Transverse colon (tissue), 4 donors: ENCODE data around the gene RPS5. TPM values are rescaled to one million over a fixed set of nuclear protein-coding genes. Genes with fewer than 3 reads are reported as not detected.
"Not testable (repeated sequence)": the region's sequence is repeated elsewhere in the genome, so short reads cannot be mapped to it uniquely, and the experiment has no call there.

Experiments
- DNase-seq: peaks from one replicate; pipeline ENCODE4 v3.0.0-alpha.2; 2019
- H3K27ac ChIP-seq, 4 donors: fragments of 200-600 bp; sonication (generic); 2 replicates each; pipeline ENCODE4 v1.5.1; 2016 to 2018; ENCODE audit warnings: inconsistent platforms in 4 of 4
- H3K27me3 ChIP-seq: fragments of 200-600 bp; sonication (generic); 2 replicates; pipeline ENCODE4 v1.5.1; 2017; ENCODE audit warnings: inconsistent platforms
- H3K36me3 ChIP-seq, 4 donors: fragments of 200-600 bp; sonication (generic); 2 replicates each; pipeline ENCODE4 v1.5.1; 2017 to 2019; ENCODE audit warnings: inconsistent platforms in 4 of 4
- H3K4me1 ChIP-seq, 4 donors: fragments of 200-600 bp; sonication (generic); 2 replicates each; pipeline ENCODE4 v1.5.1; 2017 to 2020; ENCODE audit warnings: inconsistent platforms in 4 of 4
- H3K4me3 ChIP-seq, 4 donors: fragments of 200-600 bp; sonication (generic); 1 replicate in 1 of 4; 2 replicates in 3 of 4; pipeline versions ENCODE4 v1.5.1 to v1.6.1; 2017 to 2019; ENCODE audit warnings: inconsistent platforms in 4 of 4
- H3K9me3 ChIP-seq, 2 donors: fragments of 200-600 bp; sonication (generic); 2 replicates each; pipeline ENCODE4 v1.5.1; 2017 to 2019; ENCODE audit warnings: inconsistent platforms in 2 of 2
- EP300 ChIP-seq: sonication (generic); formaldehyde crosslinking; IDR thresholded peaks from one replicate; pipeline ENCODE4 v1.6.1; 2017; ENCODE audit warnings: antibody characterized with exemption, low read depth
- POLR2A ChIP-seq: fragments of 450-650 bp; IDR thresholded peaks from one replicate; pipeline ENCODE4 v1.6.1; 2016; ENCODE audit warnings: antibody characterized with exemption, mild to moderate bottlenecking, moderate library complexity
- POLR2AphosphoS5 ChIP-seq, 3 donors: sonication (generic); formaldehyde crosslinking; IDR thresholded peaks; one replicate each; pipeline ENCODE4 v1.6.1; 2016; ENCODE audit warnings: antibody characterized with exemption in 3 of 3
- WGBS, 2 donors: methylation state at CpG; one replicate each; pipeline ENCODE4 v1.1.5; 2018; ENCODE audit warnings: low coverage in 1 of 2; 5-methylcytosine and 5-hydroxymethylcytosine counted together
- in situ Hi-C, 4 donors: fragments of 200-750 bp; cut with MboI; loops; one replicate each; pipeline versions ENCODE4 v1.15.0 to v1.15.1; 2017; ENCODE audit warnings: low sequenced_read_pairs in 3 of 4, low pct_ligation_motif_present in 1 of 4, low pct_unique_long_range_greater_than_20kb in 1 of 4
- intact Hi-C: fragments of 100-400 bp; cut with DNase I; formaldehyde crosslinking; loops from one replicate; pipeline ENCODE4 v1.15.1; 2023; ENCODE audit warnings: low total_unique reads
- total RNA-seq, 4 donors: library from RNA; depleted of rRNA; stranded (reverse); fragments of >200 nt; gene quantifications; one replicate each; pipeline ENCODE4 v1.1.0, GENCODE V29; 2016
- TF ChIP-seq, protein P1 (sequence below), 5 experiments: fragments of 200-600 bp in 3 of 5; fragments of 450-650 bp in 2 of 5; sonication (generic) in 3 of 5; IDR thresholded peaks; 1 replicate in 2 of 5; 2 replicates in 3 of 5; pipeline ENCODE4 v1.5.1; 2016 to 2017; ENCODE audit warnings: antibody characterized with exemption in 5 of 5, inconsistent platforms in 3 of 5, mild to moderate bottlenecking in 2 of 5, moderate library complexity in 1 of 5

The RPS5 gene
- total RNA-seq, 4 donors from 2014 or later, result 513 to 1,129 (median 743) TPM

DNA sequence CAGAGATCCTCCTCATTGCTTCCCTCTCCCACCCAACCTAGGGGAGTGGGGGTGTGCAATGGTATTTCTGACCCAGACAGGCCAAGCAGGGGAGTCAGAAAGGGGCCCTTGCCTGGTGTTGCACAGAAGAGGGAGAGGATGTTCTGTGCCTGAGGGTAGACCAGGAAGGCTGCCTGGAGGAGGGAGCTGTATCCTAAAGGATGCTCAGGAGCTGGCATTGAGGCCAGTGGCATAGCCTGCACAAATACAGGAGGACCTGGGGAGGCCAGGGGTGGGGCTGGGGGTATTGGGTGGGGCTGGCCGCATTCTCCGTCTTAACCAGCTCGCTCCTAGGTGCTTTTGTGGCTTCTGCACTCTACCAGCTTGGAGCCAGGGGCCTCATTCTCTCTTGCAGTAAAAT is 12.8 kb downstream of the RPS5 start:
- intact Hi-C loops, result loop anchor here (2.0 kb wide), 1 partner anchor 13 kb away; the partner anchor contains the start of gene RPS5
- H3K4me3 ChIP-seq, result no peak overlapping the region
- H3K4me1 ChIP-seq, result peaks cover 6 to 30% (median 22%) of the 10 kb centered on the region in 4 donors
- no peak overlapping the region for H3K27ac ChIP-seq
- TF ChIP-seq POLR2AphosphoS5 (IDR thresholded peaks at IDR 0.05) (no peak), POLR2A (no peak), EP300 (no peak)
- TF ChIP-seq, protein P1, sequence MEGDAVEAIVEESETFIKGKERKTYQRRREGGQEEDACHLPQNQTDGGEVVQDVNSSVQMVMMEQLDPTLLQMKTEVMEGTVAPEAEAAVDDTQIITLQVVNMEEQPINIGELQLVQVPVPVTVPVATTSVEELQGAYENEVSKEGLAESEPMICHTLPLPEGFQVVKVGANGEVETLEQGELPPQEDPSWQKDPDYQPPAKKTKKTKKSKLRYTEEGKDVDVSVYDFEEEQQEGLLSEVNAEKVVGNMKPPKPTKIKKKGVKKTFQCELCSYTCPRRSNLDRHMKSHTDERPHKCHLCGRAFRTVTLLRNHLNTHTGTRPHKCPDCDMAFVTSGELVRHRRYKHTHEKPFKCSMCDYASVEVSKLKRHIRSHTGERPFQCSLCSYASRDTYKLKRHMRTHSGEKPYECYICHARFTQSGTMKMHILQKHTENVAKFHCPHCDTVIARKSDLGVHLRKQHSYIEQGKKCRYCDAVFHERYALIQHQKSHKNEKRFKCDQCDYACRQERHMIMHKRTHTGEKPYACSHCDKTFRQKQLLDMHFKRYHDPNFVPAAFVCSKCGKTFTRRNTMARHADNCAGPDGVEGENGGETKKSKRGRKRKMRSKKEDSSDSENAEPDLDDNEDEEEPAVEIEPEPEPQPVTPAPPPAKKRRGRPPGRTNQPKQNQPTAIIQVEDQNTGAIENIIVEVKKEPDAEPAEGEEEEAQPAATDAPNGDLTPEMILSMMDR (IDR thresholded peaks at IDR 0.05), result no peak
- no peaks in the 10 kb centered on the region for H3K36me3 ChIP-seq
- 100% methylated on average over 1 of the region's 3 CpGs for WGBS, 2 donors
- H3K9me3 ChIP-seq, result no peaks in the 10 kb centered on the region
- DNase-seq, result no peak
- H3K27me3 ChIP-seq, result peaks cover 29% of the 10 kb centered on the region
- in situ Hi-C loops, result no loop called here

DNA sequence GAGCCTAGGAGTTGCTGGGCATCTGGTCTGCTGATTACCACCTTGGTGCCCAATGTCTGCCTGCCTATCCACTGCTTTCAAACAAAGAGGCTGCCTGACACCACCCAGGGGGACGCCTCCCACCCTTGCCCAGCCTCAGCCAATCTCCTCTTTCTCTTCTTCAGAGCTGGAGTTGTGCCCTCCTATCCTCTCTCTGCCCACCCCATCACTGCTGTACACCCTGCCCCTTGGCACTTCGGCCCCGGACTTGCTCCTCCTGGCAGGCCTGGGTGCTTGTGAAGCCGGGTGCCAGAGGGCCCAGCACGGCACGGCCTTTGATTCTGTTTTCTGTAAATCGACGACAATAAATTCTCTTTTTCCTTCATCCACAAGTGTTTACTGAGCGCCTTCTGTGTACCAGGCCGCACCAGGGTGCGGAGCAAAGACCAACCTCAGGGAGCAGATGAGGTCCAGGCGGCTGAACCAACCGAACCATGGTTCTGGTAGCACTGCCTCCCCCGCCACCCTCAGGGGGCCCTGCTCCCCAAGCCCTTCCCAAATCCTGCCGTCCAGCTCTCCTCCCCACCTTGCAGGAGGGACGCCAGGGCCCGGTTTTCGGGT is 13.3 kb downstream of the RPS5 start:
- peak overlapping the region in 2 of 4 donors; percentile 22 to 63 for H3K27ac ChIP-seq
- no peaks in the 10 kb centered on the region for H3K36me3 ChIP-seq
- H3K27me3 ChIP-seq, result peaks cover 28% of the 10 kb centered on the region
- intact Hi-C loops (loop anchor here (2.0 kb wide), 1 partner anchor 14 kb away; the partner anchor contains the start of gene RPS5), in situ Hi-C loops (no loop called here)
- WGBS, 2 donors, result 39 to 70% methylated on average over 4 to 18 of the region's 18 CpGs
- TF ChIP-seq POLR2AphosphoS5 (IDR thresholded peaks at IDR 0.05) (no peak), POLR2A (no peak), EP300 (no peak)
- TF ChIP-seq, protein P1 (IDR thresholded peaks at IDR 0.05), result no peak
- peaks cover 6 to 29% (median 22%) of the 10 kb centered on the region in 4 donors for H3K4me1 ChIP-seq
- H3K9me3 ChIP-seq, result no peaks in the 10 kb centered on the region
- H3K4me3 ChIP-seq, result peak overlapping the region; percentile 21 to 94 (median 48)
- DNase-seq, result no peak

DNA sequence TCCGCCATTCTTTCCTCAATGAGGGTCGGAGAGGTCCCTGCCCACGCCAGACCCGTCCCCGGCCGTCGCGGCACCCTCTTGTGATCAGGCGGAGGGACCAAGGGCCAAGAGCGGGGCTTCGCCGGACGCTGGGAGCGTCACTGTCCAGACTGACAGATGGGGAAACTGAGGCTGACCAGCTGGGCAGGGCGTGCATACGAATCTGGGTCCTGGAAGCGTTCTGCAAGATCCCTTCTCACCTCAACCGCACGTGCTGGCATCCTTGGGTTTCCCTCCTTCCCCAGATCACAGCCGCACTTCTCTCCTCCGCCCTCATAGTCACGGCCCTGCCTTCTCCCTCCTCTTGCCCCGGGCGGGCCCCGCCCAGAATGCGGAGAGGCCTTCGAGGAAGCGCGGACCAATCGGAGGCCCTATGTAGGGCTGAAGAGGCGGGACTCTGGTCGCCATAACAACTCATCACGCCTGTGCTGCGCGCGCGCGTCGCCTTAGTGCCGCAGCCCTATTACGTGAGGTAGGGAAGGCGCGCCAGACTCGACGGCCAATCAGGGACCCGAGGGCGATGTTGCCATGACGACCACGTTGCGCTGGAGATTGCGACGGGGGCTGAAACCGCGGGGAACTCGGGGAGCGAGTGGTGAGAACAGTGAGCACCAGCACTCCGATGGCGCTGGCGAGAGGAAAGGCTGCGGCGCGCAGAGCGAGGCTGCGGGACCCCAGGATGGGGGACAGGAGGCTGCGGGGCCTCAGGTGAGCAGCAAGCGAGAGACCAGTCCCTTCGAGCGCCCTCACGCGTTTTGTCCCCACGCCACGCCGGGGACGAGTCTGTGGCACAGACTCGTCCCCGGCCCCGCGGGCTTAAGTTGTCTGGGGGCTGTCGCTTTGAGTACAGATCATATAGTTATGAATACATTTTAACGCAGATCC is 14.1 kb downstream of the RPS5 start:
- peak; percentile 99 for DNase-seq
- WGBS, 2 donors, result 3% methylated on average over 77 of the region's 80 CpGs; no CpG with 5 or more reads in 1 of the 2 donors
- in situ Hi-C loops, result no loop called here
- H3K4me3 ChIP-seq, result peak overlapping the region; percentile 32 to 94 (median 68)
- no peaks in the 10 kb centered on the region for H3K9me3 ChIP-seq
- peaks cover 20% of the 10 kb centered on the region for H3K27me3 ChIP-seq
- intact Hi-C loops, result loop anchor here (2.0 kb wide), 1 partner anchor 14 kb away; the partner anchor contains the start of gene RPS5
- H3K36me3 ChIP-seq, result no peaks in the 10 kb centered on the region
- peak; percentile 63 to 90 (median 88) for TF ChIP-seq POLR2AphosphoS5 (IDR thresholded peaks at IDR 0.05)
- TF ChIP-seq, protein P1 (IDR thresholded peaks at IDR 0.05), result peak in 1 of 5 experiments; percentile 2
- peak; percentile 82 for TF ChIP-seq POLR2A
- no peak for TF ChIP-seq EP300
- H3K27ac ChIP-seq, result peak overlapping the region; percentile 82 to 92 (median 85)
- peaks cover 6 to 22% (median 18%) of the 10 kb centered on the region in 4 donors for H3K4me1 ChIP-seq

DNA sequence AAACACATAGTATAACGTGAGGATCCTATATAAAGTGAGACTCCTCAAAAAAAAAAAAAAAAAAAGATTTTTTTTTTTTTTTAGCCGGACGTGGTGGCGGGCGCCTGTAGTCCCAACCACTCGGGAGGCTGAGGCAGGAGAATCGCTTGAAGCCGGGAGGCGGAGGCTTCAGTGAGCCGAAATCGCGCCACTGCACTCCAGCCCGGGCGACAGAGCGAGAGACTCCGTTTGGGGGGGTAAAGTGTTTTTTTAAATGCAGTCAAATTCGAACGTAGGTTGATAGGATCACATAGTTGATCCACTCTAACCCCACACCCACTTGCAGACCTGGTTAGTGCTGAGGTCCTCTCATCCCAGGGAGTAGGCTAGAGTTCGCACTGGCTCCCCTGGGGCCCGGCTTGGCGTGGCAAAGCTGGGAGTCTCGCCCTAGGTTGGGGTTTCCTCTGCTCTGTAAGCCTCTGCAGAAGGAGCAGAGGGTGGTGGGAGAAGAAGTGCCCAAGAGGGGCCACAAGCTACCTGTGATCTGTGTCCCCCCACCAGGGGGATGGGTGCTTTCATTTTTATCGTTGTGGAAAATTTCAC is 14.9 kb downstream of the RPS5 start:
- no peaks in the 10 kb centered on the region for H3K9me3 ChIP-seq
- H3K36me3 ChIP-seq, result no peaks in the 10 kb centered on the region
- no peak for TF ChIP-seq EP300
- TF ChIP-seq POLR2AphosphoS5 (IDR thresholded peaks at IDR 0.05), result no peak
- TF ChIP-seq POLR2A, result no peak
- TF ChIP-seq, protein P1 (IDR thresholded peaks at IDR 0.05), result no peak
- WGBS, 2 donors, result 26 to 37% methylated on average over 12 to 23 of the region's 23 CpGs
- in situ Hi-C loops, result no loop called here
- DNase-seq, result no peak
- intact Hi-C loops, result loop anchor here (2.0 kb wide), 1 partner anchor 15 kb away; the partner anchor contains the start of gene RPS5
- H3K27ac ChIP-seq, result peak overlapping the region; percentile 82 to 92 (median 85)
- peaks cover 6 to 17% (median 15%) of the 10 kb centered on the region in 4 donors for H3K4me1 ChIP-seq
- peaks cover 14% of the 10 kb centered on the region for H3K27me3 ChIP-seq
- H3K4me3 ChIP-seq, result peak overlapping the region in 3 of 4 donors; percentile 67 to 94 (median 68)

DNA sequence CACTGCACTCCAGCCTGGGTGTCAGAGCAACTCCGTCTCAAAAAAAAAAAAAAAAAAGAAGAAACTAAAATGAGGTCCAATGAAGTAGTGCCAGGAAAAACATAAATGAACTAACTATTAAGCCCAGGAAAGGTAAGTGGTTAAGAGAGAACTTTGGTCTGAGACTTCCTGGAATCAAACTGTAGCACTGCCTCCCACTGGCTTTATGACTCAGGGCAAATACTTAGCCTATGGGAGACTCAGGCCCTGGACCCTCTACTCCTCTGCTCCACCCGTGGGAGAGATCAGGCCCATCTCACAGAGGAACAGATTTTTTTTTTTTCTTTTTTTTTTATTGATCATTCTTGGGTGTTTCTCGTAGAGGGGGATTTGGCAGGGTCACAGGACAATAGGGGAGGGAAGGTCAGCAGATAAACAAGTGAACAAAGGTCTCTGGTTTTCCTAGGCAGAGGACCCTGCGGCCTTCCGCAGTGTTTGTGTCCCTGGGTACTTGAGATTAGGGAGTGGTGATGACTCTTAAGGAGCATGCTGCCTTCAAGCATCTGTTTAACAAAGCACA is 16.9 kb downstream of the RPS5 start:
- WGBS, 2 donors, result 40 to 73% methylated on average over 2 to 5 of the region's 5 CpGs
- H3K4me1 ChIP-seq, result peaks cover 6 to 27% (median 22%) of the 10 kb centered on the region in 4 donors
- in situ Hi-C loops, intact Hi-C loops, H3K27ac ChIP-seq, H3K27me3 ChIP-seq, H3K4me3 ChIP-seq, H3K36me3 ChIP-seq, H3K9me3 ChIP-seq, DNase-seq: not testable (repeated sequence)
